ENCODE data around the gene RABGAP1L.

- TF ChIP-seq CTCF (conservative IDR thresholded peaks at IDR 0.05; ENCODE audit: low read length) = no peak
- TF ChIP-seq EZH2phosphoT487 (IDR thresholded peaks at IDR 0.05; ENCODE audit: borderline replicate concordance, low read depth, low read length) = no peak
These were observed 5.5 kb downstream of the RABGAP1L start for GRCh38 chr1:174164826-174165225.

Data from OCI-LY7 (cell line).